ENCODE measurements around the gene SEMA6A. TPM values are rescaled to one million over a fixed set of nuclear protein-coding genes. Genes with fewer than 3 reads are reported as not detected.
A peak's percentile ranks its signal among the peaks of the same experiment; 100 is the strongest.

The SEMA6A gene
- total RNA-seq, 1 donor from 2014 or later: 89.9 TPM

DNA sequence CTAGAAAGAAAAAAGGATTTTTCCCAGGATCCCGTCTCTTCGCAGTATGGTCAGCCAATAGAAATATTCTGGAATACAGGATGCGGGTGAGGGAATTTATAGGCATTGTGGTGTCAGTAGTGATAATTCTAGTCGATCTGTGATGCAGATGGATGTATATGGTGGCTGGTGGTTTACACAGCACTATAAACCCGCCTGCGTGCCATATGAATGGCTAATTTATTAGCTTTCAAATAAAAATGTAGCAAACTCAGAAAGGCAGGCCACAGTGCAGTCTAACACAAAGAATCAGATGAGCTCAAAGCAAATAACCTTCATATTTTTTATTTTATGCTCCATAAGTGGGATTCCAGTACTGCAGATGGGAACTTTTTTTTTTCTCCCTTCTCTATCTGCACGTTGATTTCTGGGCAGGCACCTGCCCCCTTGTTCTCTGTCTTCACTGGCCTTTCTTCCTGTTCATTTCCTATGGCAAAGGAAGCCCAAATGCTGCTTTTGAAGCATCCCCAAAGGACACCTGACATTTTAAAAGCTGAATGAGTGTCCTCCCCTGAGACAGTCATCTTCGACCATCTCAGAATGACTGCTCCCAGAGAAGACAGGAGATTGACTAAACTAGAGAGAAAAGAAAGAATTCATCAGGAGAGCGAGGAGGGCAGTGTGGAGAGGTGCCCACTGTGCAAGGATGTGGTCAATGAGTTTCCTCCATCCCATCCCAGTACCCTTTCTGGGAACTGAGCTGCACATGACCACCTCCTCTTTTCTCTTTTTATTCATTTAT lies 52.1 kb downstream of the SEMA6A start:
- peaks cover 6% of the 10 kb centered on the region for H3K36me3 Mint-ChIP-seq (ENCODE audit: insufficient read depth)
- no peaks in the 10 kb centered on the region for H3K27me3 Mint-ChIP-seq
- TF ChIP-seq, protein P1, sequence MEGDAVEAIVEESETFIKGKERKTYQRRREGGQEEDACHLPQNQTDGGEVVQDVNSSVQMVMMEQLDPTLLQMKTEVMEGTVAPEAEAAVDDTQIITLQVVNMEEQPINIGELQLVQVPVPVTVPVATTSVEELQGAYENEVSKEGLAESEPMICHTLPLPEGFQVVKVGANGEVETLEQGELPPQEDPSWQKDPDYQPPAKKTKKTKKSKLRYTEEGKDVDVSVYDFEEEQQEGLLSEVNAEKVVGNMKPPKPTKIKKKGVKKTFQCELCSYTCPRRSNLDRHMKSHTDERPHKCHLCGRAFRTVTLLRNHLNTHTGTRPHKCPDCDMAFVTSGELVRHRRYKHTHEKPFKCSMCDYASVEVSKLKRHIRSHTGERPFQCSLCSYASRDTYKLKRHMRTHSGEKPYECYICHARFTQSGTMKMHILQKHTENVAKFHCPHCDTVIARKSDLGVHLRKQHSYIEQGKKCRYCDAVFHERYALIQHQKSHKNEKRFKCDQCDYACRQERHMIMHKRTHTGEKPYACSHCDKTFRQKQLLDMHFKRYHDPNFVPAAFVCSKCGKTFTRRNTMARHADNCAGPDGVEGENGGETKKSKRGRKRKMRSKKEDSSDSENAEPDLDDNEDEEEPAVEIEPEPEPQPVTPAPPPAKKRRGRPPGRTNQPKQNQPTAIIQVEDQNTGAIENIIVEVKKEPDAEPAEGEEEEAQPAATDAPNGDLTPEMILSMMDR (IDR thresholded peaks at IDR 0.05; ENCODE audit: unreplicated experiment): no peak
- no peaks in the 10 kb centered on the region for H3K9me3 Mint-ChIP-seq (ENCODE audit: low read depth)
- no peak overlapping the region for H3K4me3 Mint-ChIP-seq (ENCODE audit: low read depth)
- peaks cover 64% of the 10 kb centered on the region for H3K4me1 Mint-ChIP-seq (ENCODE audit: low read depth)
- peak overlapping the region; percentile 21 for H3K27ac Mint-ChIP-seq
- DNase-seq (ENCODE audit: low spot score, unreplicated experiment): no peak

DNA sequence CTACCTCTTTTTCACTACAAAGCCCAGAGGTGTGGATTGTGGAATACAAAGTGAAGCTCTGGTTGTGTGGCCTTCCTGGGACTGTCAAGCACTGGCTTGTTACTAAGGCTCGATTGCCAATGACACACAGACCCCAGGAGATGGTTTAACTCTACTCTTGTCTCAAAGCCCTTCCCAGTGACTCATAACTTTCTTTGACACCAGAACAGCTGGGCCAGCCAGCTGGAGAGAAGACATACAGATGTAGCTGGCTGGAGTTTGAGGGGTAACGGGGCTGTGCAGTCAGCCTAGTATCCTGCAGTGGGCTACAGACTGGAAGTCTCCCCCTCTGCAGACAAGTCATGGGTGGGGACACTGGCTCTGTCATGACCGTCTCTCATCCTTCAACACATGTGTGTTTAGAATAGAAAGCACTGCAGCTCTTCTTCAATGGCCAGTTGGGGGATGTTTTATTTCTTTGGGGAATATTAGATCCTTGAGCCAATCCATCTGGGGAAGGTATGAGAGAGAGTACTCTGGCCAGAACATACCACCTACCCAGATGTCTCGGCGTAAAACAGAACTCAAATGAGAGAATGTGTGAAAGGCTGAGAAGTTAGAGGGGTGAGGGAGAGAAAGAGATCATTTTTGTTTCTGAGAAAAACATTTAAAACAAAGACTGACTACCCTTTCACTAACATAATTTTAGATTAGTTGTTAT lies 53.3 kb downstream of the SEMA6A start:
- peaks cover 61% of the 10 kb centered on the region for H3K4me1 Mint-ChIP-seq (ENCODE audit: low read depth)
- H3K36me3 Mint-ChIP-seq (ENCODE audit: insufficient read depth): peaks cover 6% of the 10 kb centered on the region
- no peaks in the 10 kb centered on the region for H3K9me3 Mint-ChIP-seq (ENCODE audit: low read depth)
- H3K27me3 Mint-ChIP-seq: no peaks in the 10 kb centered on the region
- H3K27ac Mint-ChIP-seq: no peak overlapping the region
- TF ChIP-seq, protein P1 (IDR thresholded peaks at IDR 0.05; ENCODE audit: unreplicated experiment): no peak
- no peak for DNase-seq (ENCODE audit: low spot score, unreplicated experiment)
- H3K4me3 Mint-ChIP-seq (ENCODE audit: low read depth): no peak overlapping the region

GRCh38 chr5:116520771-116521170 lies 53.9 kb downstream of the SEMA6A start:
- H3K36me3 Mint-ChIP-seq (ENCODE audit: insufficient read depth): peaks cover 6% of the 10 kb centered on the region
- peaks cover 59% of the 10 kb centered on the region for H3K4me1 Mint-ChIP-seq (ENCODE audit: low read depth)
- DNase-seq (ENCODE audit: low spot score, unreplicated experiment): no peak
- TF ChIP-seq, protein P1 (IDR thresholded peaks at IDR 0.05; ENCODE audit: unreplicated experiment): no peak
- no peak overlapping the region for H3K4me3 Mint-ChIP-seq (ENCODE audit: low read depth)
- no peaks in the 10 kb centered on the region for H3K27me3 Mint-ChIP-seq
- H3K27ac Mint-ChIP-seq: no peak overlapping the region
- no peaks in the 10 kb centered on the region for H3K9me3 Mint-ChIP-seq (ENCODE audit: low read depth)

DNA sequence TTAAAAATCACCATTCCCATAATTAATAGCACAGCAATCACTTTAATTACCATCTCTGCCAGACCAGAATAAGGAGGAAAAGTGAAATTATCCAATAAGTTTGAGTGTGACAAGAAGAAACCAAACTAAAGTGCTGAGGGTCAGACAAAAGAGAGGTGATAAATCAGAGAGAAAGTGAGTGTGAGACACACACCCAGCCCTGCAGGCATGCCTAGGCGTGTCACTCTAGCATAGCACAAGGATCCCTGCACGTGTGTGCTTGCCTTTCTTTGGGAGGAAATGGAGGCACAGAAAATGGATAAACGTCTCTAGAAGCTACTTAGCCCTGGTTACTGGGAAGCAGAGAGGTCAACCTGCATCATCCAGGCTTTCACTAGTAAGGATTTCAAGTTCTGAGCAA lies 56.2 kb downstream of the SEMA6A start:
- no peaks in the 10 kb centered on the region for H3K9me3 Mint-ChIP-seq (ENCODE audit: low read depth)
- peaks cover 6% of the 10 kb centered on the region for H3K36me3 Mint-ChIP-seq (ENCODE audit: insufficient read depth)
- H3K4me3 Mint-ChIP-seq (ENCODE audit: low read depth): no peak overlapping the region
- no peaks in the 10 kb centered on the region for H3K27me3 Mint-ChIP-seq
- peak overlapping the region; percentile 83 for H3K27ac Mint-ChIP-seq
- peaks cover 44% of the 10 kb centered on the region for H3K4me1 Mint-ChIP-seq (ENCODE audit: low read depth)
- DNase-seq (ENCODE audit: low spot score, unreplicated experiment): no peak
- TF ChIP-seq, protein P1 (IDR thresholded peaks at IDR 0.05; ENCODE audit: unreplicated experiment): no peak

DNA sequence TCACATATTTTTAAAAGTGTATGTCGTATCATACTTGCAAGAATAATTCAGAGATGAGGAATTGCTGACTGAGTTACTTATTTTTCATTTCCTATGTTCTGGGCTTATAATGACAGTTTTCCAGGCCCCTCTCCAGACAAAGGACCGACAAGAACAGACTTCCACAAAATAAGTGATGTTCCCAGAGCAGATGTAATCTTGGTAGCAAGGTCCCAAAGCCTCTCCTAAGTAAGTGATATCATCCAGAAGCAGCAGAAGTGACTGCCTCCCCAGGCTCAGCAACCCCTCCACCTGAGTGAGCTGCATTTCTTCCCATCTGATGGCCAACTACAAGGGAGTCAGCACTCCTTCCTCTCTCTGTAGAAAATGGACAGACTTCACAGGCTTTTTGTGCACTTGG lies 57.1 kb downstream of the SEMA6A start:
- H3K4me1 Mint-ChIP-seq (ENCODE audit: low read depth): peaks cover 42% of the 10 kb centered on the region
- DNase-seq (ENCODE audit: low spot score, unreplicated experiment): no peak
- no peak overlapping the region for H3K27ac Mint-ChIP-seq
- no peaks in the 10 kb centered on the region for H3K27me3 Mint-ChIP-seq
- no peak overlapping the region for H3K4me3 Mint-ChIP-seq (ENCODE audit: low read depth)
- H3K36me3 Mint-ChIP-seq (ENCODE audit: insufficient read depth): peaks cover 6% of the 10 kb centered on the region
- H3K9me3 Mint-ChIP-seq (ENCODE audit: low read depth): no peaks in the 10 kb centered on the region
- TF ChIP-seq, protein P1 (IDR thresholded peaks at IDR 0.05; ENCODE audit: unreplicated experiment): no peak

All from progenitor cell of endocrine pancreas (in vitro differentiated cells).